PC-3 (cell line): Measurements from ENCODE around the gene OPTC.

ENCODE experiments used
- EZH2 ChIP-seq: fragments of 300-600 bp; sonication (generic); IDR thresholded peaks from one replicate; pipeline ENCODE4 v1.6.1; 2017; ENCODE audit warnings: antibody characterized with exemption, mild to moderate bottlenecking, low read length; ENCODE audit not compliant: unreplicated experiment
- EZH2phosphoT487 ChIP-seq: fragments of 300-600 bp; sonication (generic); IDR thresholded peaks from 2 replicates; pipeline ENCODE4 v1.6.1; 2018; ENCODE audit warnings: mild to moderate bottlenecking, antibody characterized with exemption, low read length, borderline replicate concordance

GRCh38 chr1:203480084-203480483 lies 13.9 kb upstream of the OPTC start:
- TF ChIP-seq EZH2phosphoT487 (no peak), EZH2 (no peak)
